Gastroesophageal sphincter (tissue), 4 donors: Measurements from ENCODE around the gene RPL10A. TPM values are rescaled to one million over a fixed set of nuclear protein-coding genes. Genes with fewer than 3 reads are reported as not detected.

ENCODE experiments used
- ATAC-seq: fragments of 150-250 bp; one replicate; pipeline ENCODE4 v1.9.1; 2016; ENCODE audit warnings: mild to moderate bottlenecking, moderate library complexity
- H3K27ac ChIP-seq, 4 donors: fragments of 200-600 bp; sonication (generic) in 3 of 4; 1 replicate in 3 of 4; 2 replicates in 1 of 4; pipeline ENCODE4 v1.5.1; 2016 to 2019
- H3K27me3 ChIP-seq: fragments of 200-600 bp; sonication (generic); one replicate; pipeline ENCODE4 v1.5.1; 2019
- H3K36me3 ChIP-seq, 2 donors: fragments of 200-600 bp; sonication (generic); one replicate each; pipeline ENCODE4 v1.5.1; 2019; ENCODE audit warnings: control low read depth in 1 of 2
- H3K4me1 ChIP-seq, 3 donors: fragments of 200-600 bp; sonication (generic); 1 replicate in 2 of 3; 2 replicates in 1 of 3; pipeline ENCODE4 v1.5.1; 2016 to 2019; ENCODE audit warnings: control low read depth in 2 of 3
- H3K4me3 ChIP-seq, 2 donors: fragments of 200-600 bp; sonication (generic); one replicate each; pipeline ENCODE4 v1.5.1; 2019; ENCODE audit warnings: mild to moderate bottlenecking in 1 of 2, moderate library complexity in 1 of 2
- H3K9me3 ChIP-seq, 3 donors: fragments of 200-600 bp; sonication (generic); one replicate each; pipeline ENCODE4 v1.5.1; 2017 to 2019; ENCODE audit warnings: control low read depth in 2 of 3
- CTCF ChIP-seq, 4 experiments: fragments of 200-600 bp in 2 of 4; fragments of 450-650 bp in 2 of 4; sonication (generic) in 1 of 4; IDR thresholded peaks; one replicate each; pipeline ENCODE4 v1.5.1; 2017 to 2019; ENCODE audit warnings: antibody characterized with exemption in 4 of 4, mild to moderate bottlenecking in 2 of 4, moderate library complexity in 2 of 4
- EP300 ChIP-seq: sonication (generic); formaldehyde crosslinking; IDR thresholded peaks from one replicate; pipeline ENCODE4 v1.6.1; 2017; ENCODE audit warnings: antibody characterized with exemption, mild to moderate bottlenecking
- POLR2A ChIP-seq, 2 donors: fragments of 450-650 bp; IDR thresholded peaks; one replicate each; pipeline ENCODE4 v1.6.1; 2017; ENCODE audit warnings: antibody characterized with exemption in 2 of 2, mild to moderate bottlenecking in 2 of 2, moderate library complexity in 1 of 2
- POLR2AphosphoS5 ChIP-seq: sonication (generic); formaldehyde crosslinking; IDR thresholded peaks from one replicate; pipeline ENCODE4 v1.6.1; 2017; ENCODE audit warnings: antibody characterized with exemption
- WGBS, 2 donors: methylation state at CpG; one replicate each; pipeline ENCODE4 v1.1.5; 2018; ENCODE audit warnings: low coverage in 1 of 2; 5-methylcytosine and 5-hydroxymethylcytosine counted together
- total RNA-seq, 4 donors: library from RNA; depleted of rRNA; stranded (reverse); fragments of >200 nt; gene quantifications; one replicate each; pipeline ENCODE4 v1.1.0, GENCODE V29; 2016

The RPL10A gene
- total RNA-seq, 4 donors from 2014 or later, result 870 to 1,936 (median 1,411) TPM

- 0 to 3% methylated on average over 1 to 16 of the region's 87 CpGs for WGBS, 2 donors
- no peaks in the 10 kb centered on the region for H3K9me3 ChIP-seq
- H3K4me3 ChIP-seq, result peak within 1 kb of the TSS; percentile 51 to 80
- TF ChIP-seq EP300, result no peak
- TF ChIP-seq CTCF (IDR thresholded peaks at IDR 0.05), result peak in 2 of 4 experiments; percentile 10 to 16
- peak; percentile 53 for TF ChIP-seq POLR2AphosphoS5
- no peaks in the 10 kb centered on the region for H3K27me3 ChIP-seq
- peak within 1 kb of the TSS in 3 of 4 donors; percentile 75 to 84 (median 84) for H3K27ac ChIP-seq
- H3K4me1 ChIP-seq, result peaks cover 0 to 44% (median 3%) of the 10 kb centered on the region in 3 donors
- ATAC-seq, result peak; percentile 97
- H3K36me3 ChIP-seq, result peaks cover 0 to 21% of the 10 kb centered on the region in 2 donors
Observed at GRCh38 chr6:35452183-35453090, 15.8 kb upstream of the RPL10A start, which contains the start of gene FANCE. Gene FANCE, plus strand, starts transcription at chr6:35452338. Its CDS starts 208 bp downstream, at chr6:35452546.

GRCh38 chr6:35453236-35453635, 15.0 kb upstream of the RPL10A start:
- Histone ChIP-seq H3K9me3 (no peaks in the 10 kb centered on the region), H3K4me1 (peaks cover 0 to 44% (median 3%) of the 10 kb centered on the region in 3 donors), H3K27me3 (no peaks in the 10 kb centered on the region), H3K27ac (peak overlapping the region in 1 of 4 donors; percentile 84), H3K36me3 (peaks cover 0 to 29% of the 10 kb centered on the region in 2 donors), H3K4me3 (peak overlapping the region in 1 of 2 donors; percentile 80)
- no peak for ATAC-seq
- WGBS, 2 donors, result 17 to 45% methylated on average over 3 of the region's 3 CpGs
- TF ChIP-seq EP300 (no peak), CTCF (IDR thresholded peaks at IDR 0.05) (no peak), POLR2A (IDR thresholded peaks at IDR 0.05) (no peak), POLR2AphosphoS5 (no peak)

- Histone ChIP-seq H3K4me3 (no peak overlapping the region), H3K36me3 (peaks cover 0 to 41% of the 10 kb centered on the region in 2 donors), H3K27me3 (no peaks in the 10 kb centered on the region), H3K4me1 (peaks cover 0 to 39% (median 3%) of the 10 kb centered on the region in 3 donors), H3K27ac (no peak overlapping the region), H3K9me3 (no peaks in the 10 kb centered on the region)
- WGBS, 2 donors, result 75 to 86% methylated on average over 2 to 8 of the region's 9 CpGs
- TF ChIP-seq POLR2A (IDR thresholded peaks at IDR 0.05), result no peak
- ATAC-seq, result no peak
Observed at GRCh38 chr6:35454391-35455110, 13.7 kb upstream of the RPL10A start.

- ATAC-seq, result no peak
- H3K36me3 ChIP-seq, result peaks cover 0 to 69% of the 10 kb centered on the region in 2 donors
- H3K4me1 ChIP-seq, result peaks cover 0 to 20% (median 3%) of the 10 kb centered on the region in 3 donors
- TF ChIP-seq POLR2AphosphoS5 (no peak), EP300 (no peak), POLR2A (IDR thresholded peaks at IDR 0.05) (no peak), CTCF (IDR thresholded peaks at IDR 0.05) (no peak)
- no peak overlapping the region for H3K4me3 ChIP-seq
- H3K9me3 ChIP-seq, result no peaks in the 10 kb centered on the region
- H3K27me3 ChIP-seq, result no peaks in the 10 kb centered on the region
- 79 to 94% methylated on average over 3 to 4 of the region's 4 CpGs for WGBS, 2 donors
- no peak overlapping the region for H3K27ac ChIP-seq
Observed at GRCh38 chr6:35457907-35458306, 10.3 kb upstream of the RPL10A start.

- H3K36me3 ChIP-seq, result peaks cover 0 to 66% of the 10 kb centered on the region in 2 donors
- no peak overlapping the region for H3K4me3 ChIP-seq
- no peaks in the 10 kb centered on the region for H3K4me1 ChIP-seq
- no peaks in the 10 kb centered on the region for H3K9me3 ChIP-seq
- H3K27me3 ChIP-seq, result no peaks in the 10 kb centered on the region
- WGBS, 2 donors, result 72 to 88% methylated on average over 3 of the region's 3 CpGs
- ATAC-seq, result no peak
- TF ChIP-seq CTCF (IDR thresholded peaks at IDR 0.05) (no peak), POLR2AphosphoS5 (no peak), POLR2A (IDR thresholded peaks at IDR 0.05) (no peak), EP300 (no peak)
- H3K27ac ChIP-seq, result no peak overlapping the region
Observed at GRCh38 chr6:35461270-35461669, 6.9 kb upstream of the RPL10A start.
